Measurements from ENCODE around the gene SSUH2. TPM values are rescaled to one million over a fixed set of nuclear protein-coding genes. Genes with fewer than 3 reads are reported as not detected.

Gene SSUH2
- total and polyA plus RNA-seq, 7 donors = 0.11 to 1.1 (median 0.36) TPM

DNA sequence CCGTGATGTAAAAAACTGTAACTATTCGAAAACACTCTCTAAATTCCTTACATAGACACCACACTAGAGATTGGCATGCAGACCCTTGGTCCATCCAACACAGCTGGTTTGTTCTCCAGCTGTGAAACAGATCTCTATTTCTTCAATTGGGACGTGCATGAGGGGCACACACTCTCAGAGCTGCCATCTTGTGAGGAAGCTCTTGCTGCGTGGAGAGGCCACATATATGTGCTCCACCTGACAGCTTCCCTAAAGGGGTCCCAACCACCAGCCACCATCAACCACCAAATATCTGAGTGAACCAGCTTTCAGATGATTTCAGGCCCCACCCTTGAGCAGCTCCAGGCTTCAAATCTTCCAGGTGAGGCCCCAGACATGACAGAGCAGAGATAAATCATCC, 25.6 kb downstream of the SSUH2 start:
- peaks cover 7% of the 10 kb centered on the region for H3K4me1 ChIP-seq
- H3K4me3 ChIP-seq = no peak overlapping the region
- H3K27me3 ChIP-seq (ENCODE audit: insufficient read depth in 3 of 3, low read length in 2 of 3) = no peaks in the 10 kb centered on the region
- ATAC-seq (no peak), DNase-seq (no peak)
- no peak overlapping the region for H3K27ac ChIP-seq
- no peaks in the 10 kb centered on the region for H3K9me3 ChIP-seq
- TF ChIP-seq, protein P1, sequence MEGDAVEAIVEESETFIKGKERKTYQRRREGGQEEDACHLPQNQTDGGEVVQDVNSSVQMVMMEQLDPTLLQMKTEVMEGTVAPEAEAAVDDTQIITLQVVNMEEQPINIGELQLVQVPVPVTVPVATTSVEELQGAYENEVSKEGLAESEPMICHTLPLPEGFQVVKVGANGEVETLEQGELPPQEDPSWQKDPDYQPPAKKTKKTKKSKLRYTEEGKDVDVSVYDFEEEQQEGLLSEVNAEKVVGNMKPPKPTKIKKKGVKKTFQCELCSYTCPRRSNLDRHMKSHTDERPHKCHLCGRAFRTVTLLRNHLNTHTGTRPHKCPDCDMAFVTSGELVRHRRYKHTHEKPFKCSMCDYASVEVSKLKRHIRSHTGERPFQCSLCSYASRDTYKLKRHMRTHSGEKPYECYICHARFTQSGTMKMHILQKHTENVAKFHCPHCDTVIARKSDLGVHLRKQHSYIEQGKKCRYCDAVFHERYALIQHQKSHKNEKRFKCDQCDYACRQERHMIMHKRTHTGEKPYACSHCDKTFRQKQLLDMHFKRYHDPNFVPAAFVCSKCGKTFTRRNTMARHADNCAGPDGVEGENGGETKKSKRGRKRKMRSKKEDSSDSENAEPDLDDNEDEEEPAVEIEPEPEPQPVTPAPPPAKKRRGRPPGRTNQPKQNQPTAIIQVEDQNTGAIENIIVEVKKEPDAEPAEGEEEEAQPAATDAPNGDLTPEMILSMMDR (IDR thresholded peaks at IDR 0.05) = no peak
- no peaks in the 10 kb centered on the region for H3K36me3 ChIP-seq (ENCODE audit: insufficient read depth in 1 of 2, low read depth in 1 of 2)
- WGBS, 3 donors = 91 to 96% (median 94%) methylated on average over 4 of the region's 4 CpGs
- intact Hi-C loops (cut with DNase I) = no loop called here

DNA sequence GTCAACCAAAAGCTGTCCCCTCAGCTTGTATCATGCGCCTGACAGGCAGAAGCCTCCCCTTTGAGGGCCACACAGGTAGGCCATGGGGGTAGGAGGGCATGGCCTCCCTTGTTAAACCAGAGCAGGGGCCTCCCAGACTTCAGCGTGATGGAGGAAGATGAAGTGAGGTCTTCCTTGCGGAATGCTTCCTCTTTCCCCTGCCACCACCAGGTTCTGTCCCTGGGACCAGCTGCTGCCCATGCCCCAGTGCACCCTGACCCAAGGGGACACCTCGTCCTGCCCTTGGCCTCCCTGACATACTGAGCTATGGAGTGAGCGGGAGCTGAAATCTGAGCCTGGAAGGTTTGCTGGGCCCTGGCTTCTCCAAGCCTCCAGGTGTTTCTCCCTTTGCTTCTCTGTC, 26.7 kb downstream of the SSUH2 start:
- H3K27me3 ChIP-seq (ENCODE audit: insufficient read depth in 3 of 3, low read length in 2 of 3) = no peaks in the 10 kb centered on the region
- H3K36me3 ChIP-seq (ENCODE audit: insufficient read depth in 1 of 2, low read depth in 1 of 2) = no peaks in the 10 kb centered on the region
- H3K27ac ChIP-seq = no peak overlapping the region
- TF ChIP-seq, protein P1 (IDR thresholded peaks at IDR 0.05) = no peak
- 95 to 97% (median 97%) methylated on average over 5 of the region's 5 CpGs for WGBS, 3 donors
- intact Hi-C loops (cut with DNase I) = no loop called here
- no peak for ATAC-seq
- no peaks in the 10 kb centered on the region for H3K9me3 ChIP-seq
- H3K4me3 ChIP-seq = no peak overlapping the region
- DNase-seq = no peak
- peaks cover 7% of the 10 kb centered on the region for H3K4me1 ChIP-seq

DNA sequence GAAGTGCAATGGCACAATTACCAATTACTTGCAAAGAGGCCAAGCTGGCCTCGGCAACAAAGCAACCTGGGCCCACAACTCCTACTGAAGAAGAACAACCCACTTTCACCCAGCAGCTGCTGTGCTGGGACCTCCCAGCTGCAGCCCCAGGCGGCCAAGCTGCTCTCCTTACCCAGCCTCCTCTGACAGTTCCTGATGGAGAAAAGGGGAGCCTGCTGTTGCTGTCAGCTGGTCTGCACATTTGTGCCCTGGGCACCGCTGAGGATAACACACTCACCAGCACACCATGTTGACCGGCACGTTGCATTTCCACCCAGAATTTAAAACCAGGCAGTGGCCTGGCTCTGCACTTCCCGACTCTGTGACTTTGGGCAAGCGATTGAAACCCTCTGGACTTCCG, 33.6 kb downstream of the SSUH2 start:
- Histone ChIP-seq H3K4me3 (no peak overlapping the region), H3K27ac (no peak overlapping the region), H3K4me1 (peaks cover 10% of the 10 kb centered on the region), H3K36me3 (ENCODE audit: insufficient read depth in 1 of 2, low read depth in 1 of 2) (no peaks in the 10 kb centered on the region), H3K9me3 (no peaks in the 10 kb centered on the region), H3K27me3 (ENCODE audit: insufficient read depth in 3 of 3, low read length in 2 of 3) (no peaks in the 10 kb centered on the region)
- intact Hi-C loops (cut with DNase I) = no loop called here
- TF ChIP-seq, protein P1 (IDR thresholded peaks at IDR 0.05) = no peak
- DNase-seq = no peak
- ATAC-seq = no peak
- 70 to 85% (median 70%) methylated on average over 8 of the region's 8 CpGs for WGBS, 3 donors

DNA sequence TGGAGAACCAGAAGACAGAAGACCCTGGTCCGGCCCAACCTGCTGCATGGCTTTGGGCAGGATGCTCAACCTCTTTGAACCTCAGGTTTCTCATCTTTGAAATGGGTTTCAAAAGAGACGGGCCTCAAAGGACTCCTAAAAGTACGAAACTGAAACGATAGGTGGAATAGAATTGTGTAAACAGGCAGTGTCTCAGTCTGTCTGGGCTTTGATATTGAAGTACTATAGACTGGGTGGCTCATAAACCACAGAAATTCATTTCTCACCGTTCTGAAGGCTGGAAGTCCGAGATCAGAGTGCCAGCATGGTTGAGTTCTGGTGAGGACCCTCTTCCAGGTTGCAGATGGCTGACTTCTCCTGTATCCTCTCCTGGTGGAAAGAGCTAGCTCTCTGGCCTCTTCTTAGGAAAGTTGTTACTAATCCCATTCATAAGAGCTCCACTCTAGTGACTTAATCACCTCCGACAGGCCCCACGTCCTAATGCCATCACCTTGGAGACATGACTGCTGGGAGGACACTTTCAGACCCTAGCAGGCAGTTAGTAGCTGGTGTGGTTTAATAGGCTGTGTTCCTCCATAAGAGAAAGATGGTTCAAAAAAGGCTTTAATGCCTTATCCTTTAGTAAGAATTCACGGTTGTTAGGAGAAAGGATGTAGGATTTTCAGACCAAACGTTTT, 35.7 kb downstream of the SSUH2 start:
- ATAC-seq (no peak), DNase-seq (no peak)
- TF ChIP-seq, protein P1 (IDR thresholded peaks at IDR 0.05) = no peak
- no peak overlapping the region for H3K4me3 ChIP-seq
- no peaks in the 10 kb centered on the region for H3K27me3 ChIP-seq (ENCODE audit: insufficient read depth in 3 of 3, low read length in 2 of 3)
- H3K27ac ChIP-seq = no peak overlapping the region
- no peaks in the 10 kb centered on the region for H3K36me3 ChIP-seq (ENCODE audit: insufficient read depth in 1 of 2, low read depth in 1 of 2)
- 88 to 91% (median 91%) methylated on average over 10 of the region's 10 CpGs for WGBS, 3 donors
- intact Hi-C loops (cut with DNase I) = loop anchor here (2.0 to 5.0 kb wide), 2 partner anchors 127 to 166 kb away; no protein-coding TSS in a partner anchor
- H3K9me3 ChIP-seq = no peaks in the 10 kb centered on the region
- H3K4me1 ChIP-seq = peaks cover 10% of the 10 kb centered on the region
